Cerebellar cortex (tissue), 1 donor: ENCODE results near the gene HMX3.
"Not testable (repeated sequence)": the region's sequence is repeated elsewhere in the genome, so short reads cannot be mapped to it uniquely, and the experiment has no call there.

Experiments
- DNase-seq: peaks from one replicate; pipeline ENCODE4 v3.0.0-alpha.2; 2015; ENCODE audit warnings: low spot score

The HMX3 gene

DNA sequence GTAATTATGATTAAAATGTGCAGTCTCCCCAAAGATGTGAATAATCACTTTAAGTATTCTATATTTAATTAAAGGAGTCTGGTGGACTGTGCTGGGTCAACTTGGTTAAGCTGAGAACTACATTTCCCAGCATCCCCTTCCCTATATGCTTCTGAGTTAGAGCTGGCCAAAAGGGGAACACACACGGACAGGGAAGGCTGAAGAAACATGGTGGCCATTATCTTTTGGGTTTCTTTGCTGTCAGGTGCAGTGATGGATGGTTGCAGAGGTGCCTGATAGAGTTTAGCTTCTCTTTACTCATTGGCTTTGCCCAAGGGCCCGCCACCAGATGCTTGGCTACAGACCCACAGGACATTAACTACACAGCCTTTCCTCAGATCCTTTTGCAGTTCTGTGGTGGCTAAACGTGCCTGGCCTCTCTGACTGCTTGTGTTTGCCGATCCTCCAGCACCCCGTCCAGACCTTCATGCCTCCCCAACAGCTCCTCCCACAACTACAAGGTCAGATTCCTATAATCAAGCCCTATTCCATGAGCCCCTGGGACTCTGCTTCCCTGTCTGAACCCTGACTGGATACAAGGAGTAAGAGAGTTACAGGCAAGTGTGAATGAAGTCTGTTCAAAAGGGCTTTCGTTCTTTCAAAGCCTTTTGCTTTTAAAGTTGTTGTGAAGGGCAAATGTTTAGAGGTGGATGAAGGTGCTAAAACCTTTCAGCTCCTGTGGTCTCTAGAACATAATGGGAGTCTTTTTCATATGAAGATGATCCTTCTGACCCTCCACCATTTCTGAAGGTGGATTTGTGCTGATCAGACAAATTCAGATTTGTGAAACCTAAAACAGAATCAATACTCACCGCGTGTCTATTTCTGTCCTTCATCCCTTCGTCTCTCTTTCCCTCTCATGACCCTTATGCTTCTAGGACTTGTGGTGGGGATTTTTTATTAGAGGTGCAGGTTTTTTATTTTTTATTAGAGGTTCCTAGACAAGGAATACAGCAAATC is 39.9 kb downstream of the HMX3 start:
- DNase-seq = no peak

DNA sequence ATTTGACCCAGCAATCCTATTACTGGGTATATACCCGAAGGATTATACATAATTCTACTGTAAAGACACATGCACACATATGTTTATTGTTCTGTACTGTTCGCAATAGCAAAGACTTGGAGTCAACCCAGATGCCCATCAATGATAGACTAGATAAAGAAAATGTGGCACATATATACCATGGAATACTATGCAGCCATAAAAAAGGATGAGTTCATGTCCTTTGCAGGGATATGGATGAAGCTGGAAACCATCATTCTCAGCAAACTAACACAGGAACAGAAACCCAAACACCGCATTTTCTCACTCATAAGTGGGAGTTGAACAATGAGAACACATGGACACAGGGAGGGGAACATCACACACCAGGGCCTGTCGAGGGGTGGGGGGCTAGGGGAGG is 42.6 kb downstream of the HMX3 start:
- DNase-seq = not testable (repeated sequence)

DNA sequence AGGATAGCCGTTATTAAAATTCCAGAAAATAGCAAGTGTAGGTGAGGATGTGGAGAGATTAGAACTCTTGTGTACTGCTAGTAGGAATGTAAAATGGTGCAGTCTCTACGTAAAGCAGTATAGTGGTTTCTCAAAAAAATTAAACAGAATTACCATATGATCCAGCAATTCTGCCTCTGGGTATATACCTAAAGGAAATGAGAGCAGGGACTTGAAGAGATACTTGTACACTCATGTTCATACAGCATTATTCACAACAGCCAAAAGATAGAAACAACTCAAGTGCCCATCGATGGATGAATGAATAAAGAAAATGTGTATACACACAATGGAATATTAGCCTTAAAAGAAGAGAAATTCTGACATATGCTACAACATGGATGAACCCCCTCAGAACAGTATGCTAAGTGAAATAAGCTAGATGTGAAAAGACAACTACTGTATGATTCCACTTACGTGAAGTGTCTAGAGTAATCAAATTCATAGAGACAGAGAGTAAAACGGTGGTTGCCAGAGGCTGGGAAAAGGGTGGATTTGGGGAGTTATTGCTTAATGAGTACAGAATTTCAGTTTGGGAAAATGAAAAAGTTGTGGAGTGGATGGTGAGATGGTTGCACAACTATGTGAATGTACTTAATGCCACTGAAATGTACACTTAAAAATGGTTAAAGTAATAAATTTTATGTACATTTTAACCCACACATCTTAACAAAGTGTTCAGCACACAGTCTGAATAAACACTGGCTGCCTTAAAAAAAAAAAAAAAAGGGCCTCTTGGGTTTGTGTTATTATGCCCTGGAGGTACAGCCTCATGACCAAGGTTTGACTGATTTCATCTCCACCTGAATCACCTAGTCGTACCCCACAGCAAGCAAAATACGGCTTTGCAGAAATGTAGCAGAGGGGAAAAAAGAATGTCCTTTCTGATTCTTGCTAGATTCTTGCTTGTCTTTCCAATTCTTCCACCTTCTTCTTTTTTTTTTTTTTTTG is 44.6 kb downstream of the HMX3 start:
- no peak for DNase-seq

DNA sequence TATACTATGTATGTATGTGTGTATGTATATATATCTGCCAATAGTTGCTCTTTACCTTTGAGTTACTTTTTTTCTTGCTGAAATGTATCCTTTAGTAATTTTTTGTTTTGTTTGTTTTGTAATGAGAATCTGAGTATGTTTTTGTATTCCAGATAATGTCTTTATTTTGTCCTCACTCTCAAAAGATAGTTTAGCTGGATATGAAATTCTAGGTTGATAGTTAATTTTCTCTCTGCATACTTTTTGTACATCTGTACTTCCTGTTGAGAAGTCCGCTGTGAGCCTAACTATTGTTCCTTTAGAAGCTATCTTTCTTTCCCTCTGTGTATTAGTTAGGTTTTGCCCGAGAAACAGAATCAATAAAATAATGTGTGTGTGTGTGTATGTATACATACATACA is 48.0 kb downstream of the HMX3 start:
- no peak for DNase-seq

DNA sequence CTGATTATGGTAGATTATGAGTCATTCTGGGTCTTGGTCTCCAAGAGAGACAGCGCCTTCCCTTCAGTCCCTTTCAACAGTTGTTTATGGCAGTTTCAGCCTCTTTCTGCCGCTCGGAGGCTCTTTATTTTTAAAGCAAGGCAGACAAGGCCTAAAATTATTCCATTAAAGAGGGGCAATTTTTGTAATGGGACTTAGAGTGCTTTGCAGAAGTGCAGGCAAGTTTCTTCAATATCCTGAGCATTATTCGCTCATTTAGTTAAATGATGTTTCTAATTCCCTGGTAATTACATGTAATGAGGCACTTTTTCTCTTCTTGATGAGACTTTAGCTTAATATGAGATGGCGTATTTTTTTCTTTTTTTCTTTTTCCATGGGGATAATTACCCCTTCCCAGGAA is 52.0 kb downstream of the HMX3 start:
- no peak for DNase-seq
